ENCODE measurements around the gene COL2A1.

- TF ChIP-seq POLR2AphosphoS5 (IDR thresholded peaks at IDR 0.05; ENCODE audit: borderline replicate concordance, low read depth, low read length) (no peak), EZH2 (IDR thresholded peaks at IDR 0.05) (no peak), FOXP2 (optimal IDR thresholded peaks at IDR 0.05; ENCODE audit: control extremely low read depth, extremely low read length, insufficient read depth) (no peak)
Measured at GRCh38 chr12:48041591-48042423, 37.5 kb upstream of the COL2A1 start.

Measured in SK-N-MC (cell line).